Uterus (tissue), 2 donors: ENCODE results near the gene PARP14.

ENCODE experiments used
- CTCF ChIP-seq, 4 experiments: fragments of 200-600 bp in 2 of 4; fragments of 450-650 bp in 2 of 4; sonication (generic) in 2 of 4; IDR thresholded peaks; one replicate each; pipeline ENCODE4 v1.5.1; 2016 to 2019; ENCODE audit warnings: antibody characterized with exemption in 4 of 4, mild to moderate bottlenecking in 2 of 4, moderate library complexity in 1 of 4
- POLR2A ChIP-seq, 2 donors: fragments of 450-650 bp; IDR thresholded peaks; one replicate each; pipeline ENCODE4 v1.6.1; 2016; ENCODE audit warnings: antibody characterized with exemption in 2 of 2, mild to moderate bottlenecking in 1 of 2, moderate library complexity in 1 of 2

- TF ChIP-seq CTCF (IDR thresholded peaks at IDR 0.05) (no peak), POLR2A (IDR thresholded peaks at IDR 0.05) (no peak)
These were observed 44.9 kb upstream of the PARP14 start for GRCh38 chr3:122635789-122636188.
